Measurements from ENCODE around the gene C11orf54. TPM values are rescaled to one million over a fixed set of nuclear protein-coding genes. Genes with fewer than 3 reads are reported as not detected.

The C11orf54 gene
- total RNA-seq, 1 donor from 2014 or later = 47.5 TPM

- Histone ChIP-seq H3K4me3 (ENCODE audit: low read length in 3 of 3) (no peak overlapping the region), H3K27me3 (ENCODE audit: control insufficient read depth in 3 of 3, insufficient read depth in 3 of 3, low read length in 3 of 3) (no peaks in the 10 kb centered on the region), H3K36me3 (ENCODE audit: control insufficient read depth in 3 of 3, insufficient read depth in 3 of 3, low read length in 3 of 3) (peaks cover 3 to 14% (median 13%) of the 10 kb centered on the region in 3 donors), H3K9ac (ENCODE audit: low read depth in 1 of 3, low read length in 3 of 3) (no peak overlapping the region), H3K4me1 (ENCODE audit: control insufficient read depth in 3 of 3, insufficient read depth in 3 of 3, low read length in 3 of 3) (no peaks in the 10 kb centered on the region), H3K27ac (ENCODE audit: low read depth, low read length) (no peak overlapping the region), H3K9me3 (ENCODE audit: control insufficient read depth in 3 of 3, low read length in 3 of 3) (no peaks in the 10 kb centered on the region)
Observed at GRCh38 chr11:93718057-93718563, 23.4 kb upstream of the C11orf54 start.

- Histone ChIP-seq H3K27me3 (ENCODE audit: control insufficient read depth in 3 of 3, insufficient read depth in 3 of 3, low read length in 3 of 3) (no peaks in the 10 kb centered on the region), H3K36me3 (ENCODE audit: control insufficient read depth in 3 of 3, insufficient read depth in 3 of 3, low read length in 3 of 3) (peaks cover 3 to 16% (median 16%) of the 10 kb centered on the region in 3 donors), H3K27ac (ENCODE audit: low read depth, low read length) (no peak overlapping the region), H3K4me1 (ENCODE audit: control insufficient read depth in 3 of 3, insufficient read depth in 3 of 3, low read length in 3 of 3) (no peaks in the 10 kb centered on the region), H3K4me3 (ENCODE audit: low read length in 3 of 3) (no peak overlapping the region), H3K9me3 (ENCODE audit: control insufficient read depth in 3 of 3, low read length in 3 of 3) (no peaks in the 10 kb centered on the region), H3K9ac (ENCODE audit: low read depth in 1 of 3, low read length in 3 of 3) (no peak overlapping the region)
Observed at GRCh38 chr11:93719310-93719709, 22.2 kb upstream of the C11orf54 start.

- Histone ChIP-seq H3K9me3 (ENCODE audit: control insufficient read depth in 3 of 3, low read length in 3 of 3) (no peaks in the 10 kb centered on the region), H3K36me3 (ENCODE audit: control insufficient read depth in 3 of 3, insufficient read depth in 3 of 3, low read length in 3 of 3) (peaks cover 3 to 18% (median 15%) of the 10 kb centered on the region in 3 donors), H3K9ac (ENCODE audit: low read depth in 1 of 3, low read length in 3 of 3) (no peak overlapping the region), H3K4me3 (ENCODE audit: low read length in 3 of 3) (no peak overlapping the region), H3K27me3 (ENCODE audit: control insufficient read depth in 3 of 3, insufficient read depth in 3 of 3, low read length in 3 of 3) (no peaks in the 10 kb centered on the region), H3K27ac (ENCODE audit: low read depth, low read length) (no peak overlapping the region), H3K4me1 (ENCODE audit: control insufficient read depth in 3 of 3, insufficient read depth in 3 of 3, low read length in 3 of 3) (no peaks in the 10 kb centered on the region)
Observed at GRCh38 chr11:93720522-93720921, 20.9 kb upstream of the C11orf54 start.

- no peak overlapping the region for H3K27ac ChIP-seq (ENCODE audit: low read depth, low read length)
- no peaks in the 10 kb centered on the region for H3K9me3 ChIP-seq (ENCODE audit: control insufficient read depth in 3 of 3, low read length in 3 of 3)
- no peak overlapping the region for H3K9ac ChIP-seq (ENCODE audit: low read depth in 1 of 3, low read length in 3 of 3)
- H3K27me3 ChIP-seq (ENCODE audit: control insufficient read depth in 3 of 3, insufficient read depth in 3 of 3, low read length in 3 of 3) = no peaks in the 10 kb centered on the region
- no peaks in the 10 kb centered on the region for H3K4me1 ChIP-seq (ENCODE audit: control insufficient read depth in 3 of 3, insufficient read depth in 3 of 3, low read length in 3 of 3)
- H3K36me3 ChIP-seq (ENCODE audit: control insufficient read depth in 3 of 3, insufficient read depth in 3 of 3, low read length in 3 of 3) = peaks cover 1 to 40% (median 30%) of the 10 kb centered on the region in 3 donors
- no peak overlapping the region for H3K4me3 ChIP-seq (ENCODE audit: low read length in 3 of 3)
Observed at GRCh38 chr11:93724089-93724488, 17.4 kb upstream of the C11orf54 start.

GRCh38 chr11:93727985-93728791 lies 13.3 kb upstream of the C11orf54 start:
- no peaks in the 10 kb centered on the region for H3K9me3 ChIP-seq (ENCODE audit: control insufficient read depth in 3 of 3, low read length in 3 of 3)
- no peaks in the 10 kb centered on the region for H3K27me3 ChIP-seq (ENCODE audit: control insufficient read depth in 3 of 3, insufficient read depth in 3 of 3, low read length in 3 of 3)
- H3K9ac ChIP-seq (ENCODE audit: low read depth in 1 of 3, low read length in 3 of 3) = no peak overlapping the region
- H3K4me1 ChIP-seq (ENCODE audit: control insufficient read depth in 3 of 3, insufficient read depth in 3 of 3, low read length in 3 of 3) = no peaks in the 10 kb centered on the region
- peaks cover 27 to 67% (median 61%) of the 10 kb centered on the region in 3 donors for H3K36me3 ChIP-seq (ENCODE audit: control insufficient read depth in 3 of 3, insufficient read depth in 3 of 3, low read length in 3 of 3)
- H3K27ac ChIP-seq (ENCODE audit: low read depth, low read length) = no peak overlapping the region
- no peak overlapping the region for H3K4me3 ChIP-seq (ENCODE audit: low read length in 3 of 3)

GRCh38 chr11:93728792-93729128 lies 12.7 kb upstream of the C11orf54 start:
- H3K4me3 ChIP-seq (ENCODE audit: low read length in 3 of 3) = no peak overlapping the region
- H3K9me3 ChIP-seq (ENCODE audit: control insufficient read depth in 3 of 3, low read length in 3 of 3) = no peaks in the 10 kb centered on the region
- no peaks in the 10 kb centered on the region for H3K27me3 ChIP-seq (ENCODE audit: control insufficient read depth in 3 of 3, insufficient read depth in 3 of 3, low read length in 3 of 3)
- H3K4me1 ChIP-seq (ENCODE audit: control insufficient read depth in 3 of 3, insufficient read depth in 3 of 3, low read length in 3 of 3) = no peaks in the 10 kb centered on the region
- no peak overlapping the region for H3K9ac ChIP-seq (ENCODE audit: low read depth in 1 of 3, low read length in 3 of 3)
- peaks cover 31 to 70% (median 65%) of the 10 kb centered on the region in 3 donors for H3K36me3 ChIP-seq (ENCODE audit: control insufficient read depth in 3 of 3, insufficient read depth in 3 of 3, low read length in 3 of 3)
- H3K27ac ChIP-seq (ENCODE audit: low read depth, low read length) = no peak overlapping the region

- Histone ChIP-seq H3K27me3 (ENCODE audit: control insufficient read depth in 3 of 3, insufficient read depth in 3 of 3, low read length in 3 of 3) (no peaks in the 10 kb centered on the region), H3K4me3 (ENCODE audit: low read length in 3 of 3) (no peak overlapping the region), H3K27ac (ENCODE audit: low read depth, low read length) (no peak overlapping the region), H3K4me1 (ENCODE audit: control insufficient read depth in 3 of 3, insufficient read depth in 3 of 3, low read length in 3 of 3) (no peaks in the 10 kb centered on the region), H3K36me3 (ENCODE audit: control insufficient read depth in 3 of 3, insufficient read depth in 3 of 3, low read length in 3 of 3) (peaks cover 33 to 72% (median 69%) of the 10 kb centered on the region in 3 donors), H3K9ac (ENCODE audit: low read depth in 1 of 3, low read length in 3 of 3) (no peak overlapping the region), H3K9me3 (ENCODE audit: control insufficient read depth in 3 of 3, low read length in 3 of 3) (no peaks in the 10 kb centered on the region)
Observed at GRCh38 chr11:93729129-93729616, 12.3 kb upstream of the C11orf54 start.

GRCh38 chr11:93730108-93731107 lies 11.1 kb upstream of the C11orf54 start:
- H3K4me1 ChIP-seq (ENCODE audit: control insufficient read depth in 3 of 3, insufficient read depth in 3 of 3, low read length in 3 of 3) = no peaks in the 10 kb centered on the region
- no peak overlapping the region for H3K9ac ChIP-seq (ENCODE audit: low read depth in 1 of 3, low read length in 3 of 3)
- H3K27me3 ChIP-seq (ENCODE audit: control insufficient read depth in 3 of 3, insufficient read depth in 3 of 3, low read length in 3 of 3) = no peaks in the 10 kb centered on the region
- H3K4me3 ChIP-seq (ENCODE audit: low read length in 3 of 3) = no peak overlapping the region
- H3K27ac ChIP-seq (ENCODE audit: low read depth, low read length) = no peak overlapping the region
- peaks cover 42 to 84% (median 80%) of the 10 kb centered on the region in 3 donors for H3K36me3 ChIP-seq (ENCODE audit: control insufficient read depth in 3 of 3, insufficient read depth in 3 of 3, low read length in 3 of 3)
- H3K9me3 ChIP-seq (ENCODE audit: control insufficient read depth in 3 of 3, low read length in 3 of 3) = no peaks in the 10 kb centered on the region

- no peak overlapping the region for H3K9ac ChIP-seq (ENCODE audit: low read depth in 1 of 3, low read length in 3 of 3)
- H3K4me1 ChIP-seq (ENCODE audit: control insufficient read depth in 3 of 3, insufficient read depth in 3 of 3, low read length in 3 of 3) = no peaks in the 10 kb centered on the region
- H3K4me3 ChIP-seq (ENCODE audit: low read length in 3 of 3) = no peak overlapping the region
- no peaks in the 10 kb centered on the region for H3K27me3 ChIP-seq (ENCODE audit: control insufficient read depth in 3 of 3, insufficient read depth in 3 of 3, low read length in 3 of 3)
- H3K36me3 ChIP-seq (ENCODE audit: control insufficient read depth in 3 of 3, insufficient read depth in 3 of 3, low read length in 3 of 3) = peaks cover 55 to 91% (median 84%) of the 10 kb centered on the region in 3 donors
- H3K9me3 ChIP-seq (ENCODE audit: control insufficient read depth in 3 of 3, low read length in 3 of 3) = no peaks in the 10 kb centered on the region
- H3K27ac ChIP-seq (ENCODE audit: low read depth, low read length) = no peak overlapping the region
Observed at GRCh38 chr11:93732237-93732892, 9.1 kb upstream of the C11orf54 start.
